Measurements from ENCODE around the gene NMRK1.

GRCh38 chr9:75054368-75055001, 33.5 kb downstream of the NMRK1 start:
- no peak for TF ChIP-seq SIX4 (CRISPR knock-in tag; IDR thresholded peaks at IDR 0.05)
- TF ChIP-seq, protein P1, sequence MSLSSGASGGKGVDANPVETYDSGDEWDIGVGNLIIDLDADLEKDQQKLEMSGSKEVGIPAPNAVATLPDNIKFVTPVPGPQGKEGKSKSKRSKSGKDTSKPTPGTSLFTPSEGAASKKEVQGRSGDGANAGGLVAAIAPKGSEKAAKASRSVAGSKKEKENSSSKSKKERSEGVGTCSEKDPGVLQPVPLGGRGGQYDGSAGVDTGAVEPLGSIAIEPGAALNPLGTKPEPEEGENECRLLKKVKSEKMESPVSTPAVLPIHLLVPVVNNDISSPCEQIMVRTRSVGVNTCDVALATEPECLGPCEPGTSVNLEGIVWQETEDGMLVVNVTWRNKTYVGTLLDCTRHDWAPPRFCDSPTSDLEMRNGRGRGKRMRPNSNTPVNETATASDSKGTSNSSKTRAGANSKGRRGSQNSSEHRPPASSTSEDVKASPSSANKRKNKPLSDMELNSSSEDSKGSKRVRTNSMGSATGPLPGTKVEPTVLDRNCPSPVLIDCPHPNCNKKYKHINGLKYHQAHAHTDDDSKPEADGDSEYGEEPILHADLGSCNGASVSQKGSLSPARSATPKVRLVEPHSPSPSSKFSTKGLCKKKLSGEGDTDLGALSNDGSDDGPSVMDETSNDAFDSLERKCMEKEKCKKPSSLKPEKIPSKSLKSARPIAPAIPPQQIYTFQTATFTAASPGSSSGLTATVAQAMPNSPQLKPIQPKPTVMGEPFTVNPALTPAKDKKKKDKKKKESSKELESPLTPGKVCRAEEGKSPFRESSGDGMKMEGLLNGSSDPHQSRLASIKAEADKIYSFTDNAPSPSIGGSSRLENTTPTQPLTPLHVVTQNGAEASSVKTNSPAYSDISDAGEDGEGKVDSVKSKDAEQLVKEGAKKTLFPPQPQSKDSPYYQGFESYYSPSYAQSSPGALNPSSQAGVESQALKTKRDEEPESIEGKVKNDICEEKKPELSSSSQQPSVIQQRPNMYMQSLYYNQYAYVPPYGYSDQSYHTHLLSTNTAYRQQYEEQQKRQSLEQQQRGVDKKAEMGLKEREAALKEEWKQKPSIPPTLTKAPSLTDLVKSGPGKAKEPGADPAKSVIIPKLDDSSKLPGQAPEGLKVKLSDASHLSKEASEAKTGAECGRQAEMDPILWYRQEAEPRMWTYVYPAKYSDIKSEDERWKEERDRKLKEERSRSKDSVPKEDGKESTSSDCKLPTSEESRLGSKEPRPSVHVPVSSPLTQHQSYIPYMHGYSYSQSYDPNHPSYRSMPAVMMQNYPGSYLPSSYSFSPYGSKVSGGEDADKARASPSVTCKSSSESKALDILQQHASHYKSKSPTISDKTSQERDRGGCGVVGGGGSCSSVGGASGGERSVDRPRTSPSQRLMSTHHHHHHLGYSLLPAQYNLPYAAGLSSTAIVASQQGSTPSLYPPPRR (CRISPR knock-in tag; IDR thresholded peaks at IDR 0.05; ENCODE audit: borderline replicate concordance), result no peak
- TF ChIP-seq ZNF274 (CRISPR knock-in tag; IDR thresholded peaks at IDR 0.05), result no peak
- TF ChIP-seq JUND (CRISPR knock-in tag; IDR thresholded peaks at IDR 0.05), result no peak
- TF ChIP-seq MIXL1 (CRISPR knock-in tag; IDR thresholded peaks at IDR 0.05), result no peak
- TF ChIP-seq PRDM4 (CRISPR knock-in tag; IDR thresholded peaks at IDR 0.05; ENCODE audit: borderline replicate concordance), result no peak
- no peak for TF ChIP-seq MBNL3 (CRISPR knock-in tag; conservative IDR thresholded peaks at IDR 0.05)
- no peak for TF ChIP-seq LRRFIP1 (CRISPR knock-in tag; conservative IDR thresholded peaks at IDR 0.05)
- no peak for TF ChIP-seq ZNF503 (CRISPR knock-in tag; IDR thresholded peaks at IDR 0.05)
- TF ChIP-seq CTCF (CRISPR knock-in tag; IDR thresholded peaks at IDR 0.05), result no peak
- no peak for TF ChIP-seq ETS1 (CRISPR knock-in tag; IDR thresholded peaks at IDR 0.05)
- no peak for TF ChIP-seq YY1 (IDR thresholded peaks at IDR 0.05; ENCODE audit: insufficient read depth, insufficient replicate concordance, low read depth, low read length)
- TF ChIP-seq NR2F6 (IDR thresholded peaks at IDR 0.05), result no peak
- TF ChIP-seq NR2F6 (CRISPR knock-in tag; IDR thresholded peaks at IDR 0.05), result no peak
- no peak for TF ChIP-seq ZMYM2 (CRISPR knock-in tag; IDR thresholded peaks at IDR 0.05)

All from HepG2 (cell line).